Vagina (tissue), 2 donors: ENCODE results near the gene LRRTM3. TPM values are rescaled to one million over a fixed set of nuclear protein-coding genes. Genes with fewer than 3 reads are reported as not detected.

Experiments
- DNase-seq, 2 donors: peaks; one replicate each; pipeline ENCODE4 v3.0.0-alpha.2; 2017; ENCODE audit errors: extremely low spot score in 2 of 2
- H3K27ac ChIP-seq: fragments of 200-600 bp; sonication (generic); one replicate; pipeline ENCODE4 v1.5.1; 2019
- H3K27me3 ChIP-seq: fragments of 200-600 bp; sonication (generic); one replicate; pipeline ENCODE4 v1.5.1; 2019
- H3K36me3 ChIP-seq, 2 donors: fragments of 200-600 bp; sonication (generic); one replicate each; pipeline ENCODE4 v1.5.1; 2017 to 2019
- H3K4me1 ChIP-seq: fragments of 200-600 bp; sonication (generic); one replicate; pipeline ENCODE4 v1.5.1; 2019
- H3K4me3 ChIP-seq, 2 donors: fragments of 200-600 bp; sonication (generic); 1 replicate in 1 of 2; 2 replicates in 1 of 2; pipeline ENCODE4 v1.5.1; 2016 to 2019
- H3K9me3 ChIP-seq: fragments of 200-600 bp; sonication (generic); one replicate; pipeline ENCODE4 v1.5.1; 2019
- POLR2A ChIP-seq, 2 donors: fragments of 450-650 bp; IDR thresholded peaks; one replicate each; pipeline ENCODE4 v1.6.1; 2017; ENCODE audit warnings: antibody characterized with exemption in 2 of 2, mild to moderate bottlenecking in 2 of 2, moderate library complexity in 2 of 2
- POLR2AphosphoS5 ChIP-seq, 2 donors: sonication (generic); formaldehyde crosslinking; IDR thresholded peaks; one replicate each; pipeline ENCODE4 v1.9.0; 2017; ENCODE audit warnings: antibody characterized with exemption in 2 of 2, mild to moderate bottlenecking in 2 of 2, low read depth in 1 of 2; ENCODE audit not compliant: insufficient read depth in 1 of 2
- intact Hi-C: fragments of 100-400 bp; cut with DNase I; formaldehyde crosslinking; loops from one replicate; pipeline ENCODE4 v1.15.1; 2023
- total RNA-seq: library from RNA; depleted of rRNA; stranded (reverse); fragments of >200 nt; gene quantifications from one replicate; pipeline ENCODE4 v1.2.3, GENCODE V29; 2016
- TF ChIP-seq, protein P1 (sequence below), 3 experiments: fragments of 450-650 bp in 2 of 3; fragments of 200-600 bp in 1 of 3; sonication (generic) in 1 of 3; IDR thresholded peaks; one replicate each; pipeline ENCODE4 v1.5.1; 2017 to 2019; ENCODE audit warnings: antibody characterized with exemption in 3 of 3, mild to moderate bottlenecking in 2 of 3, moderate library complexity in 2 of 3

LRRTM3 gene
- total RNA-seq, 1 donor from 2014 or later, result 0.25 TPM

GRCh38 chr10:67112765-67113164 lies 186.9 kb downstream of the LRRTM3 start:
- Histone ChIP-seq H3K36me3 (no peaks in the 10 kb centered on the region), H3K27me3 (no peaks in the 10 kb centered on the region), H3K9me3 (no peaks in the 10 kb centered on the region), H3K4me3 (no peak overlapping the region), H3K27ac (no peak overlapping the region), H3K4me1 (no peaks in the 10 kb centered on the region)
- TF ChIP-seq, protein P1, sequence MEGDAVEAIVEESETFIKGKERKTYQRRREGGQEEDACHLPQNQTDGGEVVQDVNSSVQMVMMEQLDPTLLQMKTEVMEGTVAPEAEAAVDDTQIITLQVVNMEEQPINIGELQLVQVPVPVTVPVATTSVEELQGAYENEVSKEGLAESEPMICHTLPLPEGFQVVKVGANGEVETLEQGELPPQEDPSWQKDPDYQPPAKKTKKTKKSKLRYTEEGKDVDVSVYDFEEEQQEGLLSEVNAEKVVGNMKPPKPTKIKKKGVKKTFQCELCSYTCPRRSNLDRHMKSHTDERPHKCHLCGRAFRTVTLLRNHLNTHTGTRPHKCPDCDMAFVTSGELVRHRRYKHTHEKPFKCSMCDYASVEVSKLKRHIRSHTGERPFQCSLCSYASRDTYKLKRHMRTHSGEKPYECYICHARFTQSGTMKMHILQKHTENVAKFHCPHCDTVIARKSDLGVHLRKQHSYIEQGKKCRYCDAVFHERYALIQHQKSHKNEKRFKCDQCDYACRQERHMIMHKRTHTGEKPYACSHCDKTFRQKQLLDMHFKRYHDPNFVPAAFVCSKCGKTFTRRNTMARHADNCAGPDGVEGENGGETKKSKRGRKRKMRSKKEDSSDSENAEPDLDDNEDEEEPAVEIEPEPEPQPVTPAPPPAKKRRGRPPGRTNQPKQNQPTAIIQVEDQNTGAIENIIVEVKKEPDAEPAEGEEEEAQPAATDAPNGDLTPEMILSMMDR (IDR thresholded peaks at IDR 0.05), result no peak
- TF ChIP-seq POLR2AphosphoS5 (IDR thresholded peaks at IDR 0.05; ENCODE audit: insufficient read depth in 1 of 2, low read depth in 1 of 2), result no peak
- no peak for TF ChIP-seq POLR2A (IDR thresholded peaks at IDR 0.05)
- intact Hi-C loops, result no loop called here
- no peak for DNase-seq

DNA sequence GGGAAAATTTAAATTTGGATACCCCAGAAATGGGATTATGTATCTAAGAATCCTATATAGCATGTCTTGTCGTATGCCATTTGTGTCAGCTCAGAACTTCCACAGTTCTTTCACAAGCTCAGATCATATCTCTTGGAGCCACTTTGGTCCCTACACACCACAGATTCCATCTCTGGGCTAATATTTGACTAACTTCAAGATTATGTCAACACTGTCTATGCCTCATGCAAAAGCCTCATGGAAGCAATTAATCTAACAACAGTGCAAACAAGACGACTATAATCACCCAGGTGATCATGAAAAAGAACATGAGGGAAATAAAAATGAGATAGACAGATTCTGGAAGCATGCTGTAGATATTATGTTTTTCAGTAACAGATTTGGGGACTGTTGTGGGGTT lies 189.1 kb downstream of the LRRTM3 start:
- Histone ChIP-seq H3K4me3 (no peak overlapping the region), H3K27me3 (no peaks in the 10 kb centered on the region), H3K36me3 (no peaks in the 10 kb centered on the region), H3K4me1 (no peaks in the 10 kb centered on the region), H3K9me3 (no peaks in the 10 kb centered on the region), H3K27ac (no peak overlapping the region)
- intact Hi-C loops, result no loop called here
- no peak for DNase-seq
- TF ChIP-seq, protein P1 (IDR thresholded peaks at IDR 0.05), result no peak
- TF ChIP-seq POLR2A (IDR thresholded peaks at IDR 0.05), result no peak
- TF ChIP-seq POLR2AphosphoS5 (IDR thresholded peaks at IDR 0.05; ENCODE audit: insufficient read depth in 1 of 2, low read depth in 1 of 2), result no peak

- Histone ChIP-seq H3K9me3 (no peaks in the 10 kb centered on the region), H3K36me3 (no peaks in the 10 kb centered on the region), H3K4me3 (no peak overlapping the region), H3K4me1 (no peaks in the 10 kb centered on the region), H3K27ac (no peak overlapping the region), H3K27me3 (no peaks in the 10 kb centered on the region)
- TF ChIP-seq POLR2AphosphoS5 (IDR thresholded peaks at IDR 0.05; ENCODE audit: insufficient read depth in 1 of 2, low read depth in 1 of 2) (no peak), POLR2A (IDR thresholded peaks at IDR 0.05) (no peak)
- TF ChIP-seq, protein P1 (IDR thresholded peaks at IDR 0.05), result no peak
- no peak for DNase-seq
- intact Hi-C loops, result no loop called here
Measured at GRCh38 chr10:67115972-67116371, 190.1 kb downstream of the LRRTM3 start.

- H3K4me3 ChIP-seq, result no peak overlapping the region
- DNase-seq, result no peak
- H3K36me3 ChIP-seq, result no peaks in the 10 kb centered on the region
Measured at GRCh38 chr10:67119651-67120050, 193.8 kb downstream of the LRRTM3 start.

DNA sequence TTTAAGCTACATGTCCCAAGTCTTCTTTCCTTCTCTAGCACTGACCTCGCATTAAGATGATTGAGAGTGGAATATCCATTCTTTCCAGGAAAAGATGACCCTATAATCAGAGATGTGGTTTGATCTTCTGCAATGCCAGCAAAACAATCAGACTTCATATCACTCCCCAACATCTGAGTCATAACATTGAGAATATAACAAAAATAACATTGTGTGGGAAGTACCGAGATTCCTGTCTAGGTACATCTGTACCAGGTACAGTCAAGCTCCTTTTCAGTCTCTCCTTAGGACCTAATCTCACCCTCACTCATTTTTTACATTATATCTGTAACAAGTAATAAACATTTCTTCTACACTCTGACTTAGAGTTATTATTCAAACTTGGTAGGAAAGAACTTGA lies 201.6 kb downstream of the LRRTM3 start:
- intact Hi-C loops, result no loop called here
- DNase-seq, result no peak
- no peak overlapping the region for H3K4me3 ChIP-seq
- no peaks in the 10 kb centered on the region for H3K27me3 ChIP-seq
- TF ChIP-seq, protein P1 (IDR thresholded peaks at IDR 0.05), result no peak
- TF ChIP-seq POLR2A (IDR thresholded peaks at IDR 0.05), result no peak
- H3K36me3 ChIP-seq, result no peaks in the 10 kb centered on the region
- no peak overlapping the region for H3K27ac ChIP-seq
- no peaks in the 10 kb centered on the region for H3K4me1 ChIP-seq
- H3K9me3 ChIP-seq, result no peaks in the 10 kb centered on the region

More at GRCh38 chr10:67119651-67120050, 193.8 kb downstream of the LRRTM3 start:
- intact Hi-C loops, result no loop called here
- Histone ChIP-seq H3K4me1 (no peaks in the 10 kb centered on the region), H3K27ac (no peak overlapping the region), H3K27me3 (no peaks in the 10 kb centered on the region), H3K9me3 (no peaks in the 10 kb centered on the region)
- TF ChIP-seq POLR2A (IDR thresholded peaks at IDR 0.05), result no peak
- TF ChIP-seq POLR2AphosphoS5 (IDR thresholded peaks at IDR 0.05; ENCODE audit: insufficient read depth in 1 of 2, low read depth in 1 of 2), result no peak
- TF ChIP-seq, protein P1 (IDR thresholded peaks at IDR 0.05), result no peak
